Measurements from ENCODE around the gene TUBB.
A peak's percentile ranks its signal among the peaks of the same experiment; 100 is the strongest.
"Not testable (repeated sequence)": the region's sequence is repeated elsewhere in the genome, so short reads cannot be mapped to it uniquely, and the experiment has no call there.

Gene TUBB

GRCh38 chr6:30703821-30704220 is 16.3 kb upstream of the TUBB start:
- no peak overlapping the region for H3K27ac Mint-ChIP-seq
- peaks cover 52% of the 10 kb centered on the region for H3K36me3 Mint-ChIP-seq (ENCODE audit: low read depth)
- H3K9me3 Mint-ChIP-seq: no peaks in the 10 kb centered on the region
- peaks cover 7% of the 10 kb centered on the region for H3K4me1 Mint-ChIP-seq (ENCODE audit: low read depth)
- H3K4me3 Mint-ChIP-seq: no peak overlapping the region
- no peaks in the 10 kb centered on the region for H3K27me3 Mint-ChIP-seq (ENCODE audit: low read depth)

- Mint-ChIP-seq H3K27me3 (ENCODE audit: low read depth) (no peaks in the 10 kb centered on the region), H3K4me3 (no peak overlapping the region), H3K36me3 (ENCODE audit: low read depth) (peaks cover 51% of the 10 kb centered on the region), H3K4me1 (ENCODE audit: low read depth) (peaks cover 11% of the 10 kb centered on the region), H3K9me3 (no peaks in the 10 kb centered on the region), H3K27ac (no peak overlapping the region)
These were observed 14.5 kb upstream of the TUBB start for GRCh38 chr6:30705620-30706019.

- Mint-ChIP-seq H3K27ac (peak overlapping the region; percentile 56), H3K36me3 (ENCODE audit: low read depth) (peaks cover 64% of the 10 kb centered on the region), H3K27me3 (ENCODE audit: low read depth) (no peaks in the 10 kb centered on the region), H3K4me3 (no peak overlapping the region), H3K9me3 (no peaks in the 10 kb centered on the region), H3K4me1 (ENCODE audit: low read depth) (peaks cover 29% of the 10 kb centered on the region)
These were observed 12.8 kb upstream of the TUBB start for GRCh38 chr6:30707281-30707850.

GRCh38 chr6:30709101-30709868 is 10.9 kb upstream of the TUBB start:
- Mint-ChIP-seq H3K4me3 (no peak overlapping the region), H3K9me3 (no peaks in the 10 kb centered on the region), H3K36me3 (ENCODE audit: low read depth) (peaks cover 65% of the 10 kb centered on the region), H3K27ac (no peak overlapping the region), H3K4me1 (ENCODE audit: low read depth) (peaks cover 39% of the 10 kb centered on the region), H3K27me3 (ENCODE audit: low read depth) (no peaks in the 10 kb centered on the region)

GRCh38 chr6:30711758-30712380 is 8.3 kb upstream of the TUBB start:
- H3K36me3 Mint-ChIP-seq (ENCODE audit: low read depth): peaks cover 66% of the 10 kb centered on the region
- peaks cover 3% of the 10 kb centered on the region for H3K9me3 Mint-ChIP-seq
- H3K4me1 Mint-ChIP-seq (ENCODE audit: low read depth): peaks cover 60% of the 10 kb centered on the region
- H3K27me3 Mint-ChIP-seq (ENCODE audit: low read depth): no peaks in the 10 kb centered on the region
- H3K27ac Mint-ChIP-seq: peak overlapping the region; percentile 84
- peak overlapping the region; percentile 71 for H3K4me3 Mint-ChIP-seq

GRCh38 chr6:30712441-30712945 is 7.7 kb upstream of the TUBB start:
- Mint-ChIP-seq H3K4me3 (peak overlapping the region; percentile 71), H3K36me3 (ENCODE audit: low read depth) (peaks cover 67% of the 10 kb centered on the region), H3K4me1 (ENCODE audit: low read depth) (peaks cover 65% of the 10 kb centered on the region), H3K9me3 (peaks cover 6% of the 10 kb centered on the region), H3K27me3 (ENCODE audit: low read depth) (no peaks in the 10 kb centered on the region), H3K27ac (peak overlapping the region; percentile 84)

GRCh38 chr6:30714263-30714662 is 5.9 kb upstream of the TUBB start:
- H3K36me3 Mint-ChIP-seq (ENCODE audit: low read depth): peaks cover 63% of the 10 kb centered on the region
- peaks cover 67% of the 10 kb centered on the region for H3K4me1 Mint-ChIP-seq (ENCODE audit: low read depth)
- no peak overlapping the region for H3K4me3 Mint-ChIP-seq
- no peaks in the 10 kb centered on the region for H3K27me3 Mint-ChIP-seq (ENCODE audit: low read depth)
- peak overlapping the region; percentile 45 for H3K27ac Mint-ChIP-seq
- peaks cover 6% of the 10 kb centered on the region for H3K9me3 Mint-ChIP-seq

- Mint-ChIP-seq H3K9me3 (peaks cover 6% of the 10 kb centered on the region), H3K27ac (peak overlapping the region; percentile 100), H3K27me3 (ENCODE audit: low read depth) (no peaks in the 10 kb centered on the region), H3K36me3 (ENCODE audit: low read depth) (peaks cover 58% of the 10 kb centered on the region), H3K4me3 (peak overlapping the region; percentile 99), H3K4me1 (ENCODE audit: low read depth) (peaks cover 55% of the 10 kb centered on the region)
These were observed 3.3 kb upstream of the TUBB start for GRCh38 chr6:30716879-30717128.

GRCh38 chr6:30717129-30717844 is 2.9 kb upstream of the TUBB start, which contains the start of gene MDC1:
TSS of gene MDC1 (minus strand) at chr6:30717281. CDS start at chr6:30715175, 2,106 bp downstream.
- H3K4me1 Mint-ChIP-seq (ENCODE audit: low read depth): peaks cover 50% of the 10 kb centered on the region
- peaks cover 58% of the 10 kb centered on the region for H3K36me3 Mint-ChIP-seq (ENCODE audit: low read depth)
- H3K4me3 Mint-ChIP-seq: peak within 1 kb of the TSS; percentile 99
- no peaks in the 10 kb centered on the region for H3K27me3 Mint-ChIP-seq (ENCODE audit: low read depth)
- peaks cover 6% of the 10 kb centered on the region for H3K9me3 Mint-ChIP-seq
- peak within 1 kb of the TSS; percentile 100 for H3K27ac Mint-ChIP-seq

GRCh38 chr6:30717845-30718720 is 2.1 kb upstream of the TUBB start:
- Mint-ChIP-seq H3K27ac (peak overlapping the region; percentile 100), H3K4me3 (peak overlapping the region; percentile 99), H3K36me3 (ENCODE audit: low read depth) (peaks cover 58% of the 10 kb centered on the region), H3K4me1 (ENCODE audit: low read depth) (peaks cover 50% of the 10 kb centered on the region)
- not testable (repeated sequence) for H3K27me3 Mint-ChIP-seq (ENCODE audit: low read depth); H3K9me3 Mint-ChIP-seq

- Mint-ChIP-seq H3K4me1 (ENCODE audit: low read depth) (peaks cover 56% of the 10 kb centered on the region), H3K9me3 (peaks cover 6% of the 10 kb centered on the region), H3K4me3 (peak overlapping the region; percentile 99), H3K27me3 (ENCODE audit: low read depth) (no peaks in the 10 kb centered on the region), H3K27ac (peak overlapping the region; percentile 99), H3K36me3 (ENCODE audit: low read depth) (peaks cover 62% of the 10 kb centered on the region)
These were observed 796 bp upstream of the TUBB start for GRCh38 chr6:30719356-30719755.

- Mint-ChIP-seq H3K4me1 (ENCODE audit: low read depth) (peaks cover 55% of the 10 kb centered on the region), H3K36me3 (ENCODE audit: low read depth) (peaks cover 65% of the 10 kb centered on the region), H3K4me3 (peak overlapping the region; percentile 99), H3K27ac (peak overlapping the region; percentile 99), H3K27me3 (ENCODE audit: low read depth) (no peaks in the 10 kb centered on the region), H3K9me3 (peaks cover 6% of the 10 kb centered on the region)
These were observed 616 bp downstream of the TUBB start for GRCh38 chr6:30720738-30721197.

GRCh38 chr6:30721198-30722024 is 1.3 kb downstream of the TUBB start:
- peak overlapping the region; percentile 99 for H3K27ac Mint-ChIP-seq
- peak overlapping the region; percentile 99 for H3K4me3 Mint-ChIP-seq
- H3K9me3 Mint-ChIP-seq: peaks cover 6% of the 10 kb centered on the region
- H3K36me3 Mint-ChIP-seq (ENCODE audit: low read depth): peaks cover 62% of the 10 kb centered on the region
- H3K27me3 Mint-ChIP-seq (ENCODE audit: low read depth): no peaks in the 10 kb centered on the region
- peaks cover 51% of the 10 kb centered on the region for H3K4me1 Mint-ChIP-seq (ENCODE audit: low read depth)
